HFFc6 (cell line): ENCODE results near the gene PCGF1. TPM values are rescaled to one million over a fixed set of nuclear protein-coding genes. Genes with fewer than 3 reads are reported as not detected.

ENCODE experiments used
- DNase-seq: peaks from one replicate; pipeline ENCODE4 v3.0.0-alpha.2; 2018
- H3K27ac Mint-ChIP-seq: 2 replicates; pipeline ENCODE4 v1.8.0; 2020; ENCODE audit warnings: mild to moderate bottlenecking, mixed read lengths
- H3K27me3 Mint-ChIP-seq: 2 replicates; pipeline ENCODE4 v1.8.0; 2021; ENCODE audit warnings: mild to moderate bottlenecking, moderate library complexity, mixed read lengths; ENCODE audit not compliant: insufficient read depth
- H3K36me3 Mint-ChIP-seq: 2 replicates; pipeline ENCODE4 v1.8.0; 2021; ENCODE audit warnings: low read depth, mixed read lengths
- H3K4me1 Mint-ChIP-seq: 2 replicates; pipeline ENCODE4 v1.8.0; 2020; ENCODE audit warnings: low read depth, mixed read lengths
- H3K4me3 Mint-ChIP-seq: 2 replicates; pipeline ENCODE4 v1.8.0; 2020; ENCODE audit warnings: mild to moderate bottlenecking, moderate library complexity, mixed read lengths
- H3K9me3 Mint-ChIP-seq: 2 replicates; pipeline ENCODE4 v1.8.0; 2020; ENCODE audit warnings: mild to moderate bottlenecking, mixed read lengths
- CTCF ChIP-seq: fragments of 200-600 bp; sonication (generic); IDR thresholded peaks from 2 replicates; pipeline ENCODE4 v1.5.0; 2021; ENCODE audit warnings: antibody characterized with exemption, mild to moderate bottlenecking
- total RNA-seq, 6 experiments: library from RNA; stranded (reverse); fragmentation: NEBNext Ultra II Directional; extraction: Animal tissue kit (Norgen Biotek cat#: 25700); gene quantifications; 2 replicates in 1 of 6; 3 replicates in 5 of 6; pipeline ENCODE4 v1.2.3, GENCODE V29; 2021

Gene PCGF1
- total RNA-seq, 6 experiments from 2014 or later, result 26.0 to 33.8 (median 29.3) TPM

GRCh38 chr2:74550231-74550630 is 42.7 kb upstream of the PCGF1 start:
- Mint-ChIP-seq H3K36me3 (peaks cover 18% of the 10 kb centered on the region), H3K9me3 (no peaks in the 10 kb centered on the region), H3K4me1 (peaks cover 50% of the 10 kb centered on the region), H3K4me3 (peak overlapping the region; percentile 73), H3K27me3 (peaks cover 5% of the 10 kb centered on the region), H3K27ac (peak overlapping the region; percentile 48; the same call in 1 of the 2 replicates)
- no peak for DNase-seq
- TF ChIP-seq CTCF, result no peak

GRCh38 chr2:74548900-74549826 is 41.7 kb upstream of the PCGF1 start:
- TF ChIP-seq CTCF, result no peak
- no peaks in the 10 kb centered on the region for H3K9me3 Mint-ChIP-seq
- peaks cover 5% of the 10 kb centered on the region for H3K27me3 Mint-ChIP-seq
- peak overlapping the region; percentile 58 for H3K27ac Mint-ChIP-seq
- no peak for DNase-seq
- H3K4me3 Mint-ChIP-seq, result peak overlapping the region; percentile 73
- H3K36me3 Mint-ChIP-seq, result peaks cover 21% of the 10 kb centered on the region
- peaks cover 50% of the 10 kb centered on the region for H3K4me1 Mint-ChIP-seq

- Mint-ChIP-seq H3K27me3 (peaks cover 1% of the 10 kb centered on the region; the same call in 1 of the 2 replicates), H3K9me3 (no peaks in the 10 kb centered on the region), H3K4me3 (peak overlapping the region; percentile 70), H3K4me1 (peaks cover 50% of the 10 kb centered on the region), H3K36me3 (peaks cover 23% of the 10 kb centered on the region), H3K27ac (peak overlapping the region; percentile 77)
- TF ChIP-seq CTCF, result no peak
- DNase-seq, result no peak
Observed at GRCh38 chr2:74548285-74548899, 40.9 kb upstream of the PCGF1 start.

GRCh38 chr2:74546004-74546403 is 38.5 kb upstream of the PCGF1 start:
- Mint-ChIP-seq H3K27me3 (no peaks in the 10 kb centered on the region), H3K9me3 (no peaks in the 10 kb centered on the region), H3K36me3 (peaks cover 13% of the 10 kb centered on the region), H3K4me1 (peaks cover 29% of the 10 kb centered on the region), H3K27ac (no peak overlapping the region), H3K4me3 (no peak overlapping the region)
- DNase-seq, result no peak
- TF ChIP-seq CTCF, result no peak

- Mint-ChIP-seq H3K4me3 (no peak overlapping the region), H3K4me1 (peaks cover 16% of the 10 kb centered on the region), H3K27ac (no peak overlapping the region), H3K27me3 (no peaks in the 10 kb centered on the region), H3K36me3 (peaks cover 9% of the 10 kb centered on the region), H3K9me3 (no peaks in the 10 kb centered on the region)
- TF ChIP-seq CTCF, result peak; percentile 31
- no peak for DNase-seq
Observed at GRCh38 chr2:74544634-74545033, 37.1 kb upstream of the PCGF1 start.
